ENCODE measurements around the gene ANKS1B.

ANKS1B gene

DNA sequence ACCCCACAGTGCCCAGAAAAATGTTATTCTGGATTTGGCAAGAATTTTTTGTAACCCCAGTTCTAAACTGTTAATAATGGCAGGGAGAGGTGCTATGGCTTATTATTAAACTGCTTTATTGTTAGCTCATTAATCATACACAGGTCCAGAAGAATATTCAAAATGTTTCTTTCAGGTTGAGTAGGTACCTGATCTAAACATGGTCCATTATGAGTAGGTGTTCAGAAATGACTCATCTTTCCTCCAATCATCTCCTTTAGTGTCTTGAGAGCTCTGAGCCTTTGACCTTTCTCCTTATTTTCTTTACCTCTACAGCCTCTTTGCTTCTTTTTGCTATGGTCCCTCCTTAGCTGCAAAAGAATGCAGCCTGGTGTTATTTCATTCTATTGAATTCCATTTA lies 548.2 kb downstream of the ANKS1B start:
- DNase-seq: no peak

DNA sequence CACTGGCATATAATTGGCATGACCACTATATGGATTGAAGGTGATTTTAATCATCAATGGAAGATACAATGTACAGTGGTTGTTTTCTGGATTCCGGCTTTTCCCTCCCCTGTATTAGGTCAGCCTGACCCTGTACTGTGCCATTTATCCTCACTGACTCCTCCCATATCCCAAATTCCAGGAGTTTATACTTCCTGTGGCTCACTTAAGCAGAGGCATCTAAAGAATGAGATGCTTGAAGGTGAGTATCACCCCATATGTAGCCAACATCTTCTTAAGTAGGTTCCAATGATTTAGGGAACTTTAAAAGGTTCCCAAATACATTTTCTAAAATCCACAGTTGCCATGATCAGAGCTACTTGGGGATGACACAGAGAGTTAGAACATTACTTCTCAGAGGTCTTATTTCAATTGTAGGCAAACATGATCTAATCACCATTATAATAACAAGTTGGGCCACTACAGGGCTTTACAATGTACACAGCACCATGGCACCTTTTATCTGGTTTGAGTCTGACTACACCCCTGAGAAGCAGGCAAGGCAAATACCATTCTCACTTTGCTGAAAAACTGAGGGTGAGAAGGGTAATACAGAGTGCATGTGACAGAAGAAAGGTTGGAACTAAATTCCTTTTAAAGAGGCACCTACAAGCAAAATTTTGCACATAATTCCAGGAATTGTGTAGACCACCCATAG lies 549.5 kb downstream of the ANKS1B start:
- DNase-seq: no peak

DNA sequence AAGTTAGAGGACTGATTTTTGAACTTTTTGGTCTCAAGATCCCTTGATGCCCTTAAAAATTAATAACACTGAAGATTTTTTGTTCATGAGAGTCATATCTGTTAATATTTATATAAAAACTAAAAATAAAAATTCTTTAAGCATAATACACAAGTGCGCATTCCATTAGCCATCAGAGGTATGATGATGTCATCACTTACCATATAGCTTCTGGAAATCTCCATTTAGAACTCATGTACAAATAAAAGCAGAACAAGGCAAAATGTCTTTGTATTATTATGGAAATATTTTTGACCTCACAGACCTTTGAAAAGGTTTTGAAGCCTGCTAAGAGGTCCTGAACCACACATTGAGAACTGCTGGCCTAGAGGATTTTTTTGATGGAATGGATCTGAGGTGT lies 551.6 kb downstream of the ANKS1B start:
- no peak for DNase-seq

DNA sequence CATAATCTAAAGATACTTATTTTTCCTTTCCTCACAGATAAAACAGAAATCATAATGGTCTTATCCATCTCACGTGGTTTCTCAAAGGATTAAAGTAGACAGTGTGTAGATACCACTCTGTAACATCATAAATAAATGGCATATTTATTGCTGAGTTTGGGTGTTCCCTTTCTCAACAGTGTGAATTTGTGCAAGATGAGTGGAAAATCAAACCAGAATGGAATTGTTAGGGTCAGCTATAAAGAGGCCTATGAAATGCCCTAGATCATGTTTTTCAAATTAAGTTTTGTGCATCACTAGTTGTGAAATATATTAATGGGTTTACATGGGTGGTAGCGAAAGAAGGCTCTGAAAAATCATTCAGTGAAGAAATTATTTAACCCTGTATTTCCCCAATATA lies 553.5 kb downstream of the ANKS1B start:
- DNase-seq: no peak

DNA sequence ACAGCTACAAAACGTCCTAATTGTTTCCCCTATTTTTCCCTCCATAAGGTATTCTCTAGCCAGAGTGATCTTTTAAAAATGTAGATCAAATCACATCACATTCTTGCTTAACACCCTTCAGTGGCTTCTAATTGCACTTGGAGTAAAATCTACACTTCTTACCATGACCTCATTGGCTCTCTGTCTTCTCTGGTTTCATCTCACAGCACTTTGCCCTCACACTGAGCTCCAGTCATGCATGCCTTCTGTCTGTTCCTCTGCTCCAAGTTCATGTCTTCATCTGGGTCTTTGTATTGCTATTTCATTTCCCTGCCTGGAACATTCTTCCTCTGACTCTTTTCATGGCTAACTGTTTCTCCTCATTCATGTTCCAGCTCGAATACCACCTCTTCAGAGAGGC lies 557.6 kb downstream of the ANKS1B start:
- DNase-seq: no peak

DNA sequence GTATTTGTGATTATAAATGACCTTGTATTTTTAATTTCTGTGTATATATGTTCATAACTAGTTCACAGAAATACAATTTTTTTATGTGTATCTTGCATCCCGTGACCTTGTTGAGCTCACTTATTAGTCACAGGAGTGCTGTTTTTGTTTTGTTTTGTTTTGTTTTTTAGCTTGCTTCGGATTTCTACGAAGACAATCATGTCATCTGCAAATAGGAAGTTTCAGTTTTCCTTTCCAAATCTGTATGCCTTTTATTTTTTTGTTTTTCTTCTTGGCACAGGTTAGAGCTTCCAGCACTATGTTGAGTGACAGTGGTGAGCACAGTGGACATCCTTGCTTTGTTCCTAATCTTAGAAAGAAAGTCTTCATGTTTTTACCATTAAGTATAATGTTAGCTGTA lies 566.4 kb downstream of the ANKS1B start:
- DNase-seq: no peak

DNA sequence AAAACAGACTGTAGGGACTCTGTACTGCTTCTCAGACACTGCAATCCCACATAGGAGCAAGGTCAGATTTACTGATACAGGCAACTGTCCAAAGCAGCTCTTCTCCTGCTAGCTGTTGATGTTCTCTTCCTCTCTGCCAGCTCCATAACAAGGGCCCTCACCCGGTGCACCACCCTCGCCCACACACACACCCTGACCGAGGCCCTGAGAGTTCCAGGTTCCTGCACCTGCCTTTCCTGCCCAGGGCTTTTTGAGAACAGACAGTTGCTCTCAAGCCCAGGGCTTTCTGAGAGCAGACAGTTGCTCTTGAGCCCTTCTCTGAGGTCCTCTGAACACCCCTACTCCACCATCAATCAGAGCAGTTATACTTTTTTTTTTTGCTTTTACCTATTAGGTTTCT lies 571.0 kb downstream of the ANKS1B start:
- no peak for DNase-seq

DNA sequence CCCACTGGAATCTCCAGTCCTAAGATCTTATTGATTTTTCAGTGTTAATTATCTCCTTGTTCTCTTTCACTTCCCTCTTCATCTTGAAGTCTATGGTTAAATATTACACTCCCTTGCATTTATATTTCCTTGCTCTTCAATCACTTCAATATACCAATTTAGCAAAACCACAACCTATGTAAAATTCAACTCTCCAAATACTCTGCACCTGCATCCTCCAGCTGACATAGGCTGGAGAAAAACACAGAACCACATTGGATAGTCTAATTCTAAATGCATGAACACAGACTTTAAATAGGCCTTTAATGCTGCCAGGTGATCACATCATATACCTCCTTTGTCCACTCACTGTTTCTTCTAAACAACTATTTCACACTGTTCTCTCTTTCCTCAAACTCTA lies 591.0 kb downstream of the ANKS1B start:
- DNase-seq: no peak

DNA sequence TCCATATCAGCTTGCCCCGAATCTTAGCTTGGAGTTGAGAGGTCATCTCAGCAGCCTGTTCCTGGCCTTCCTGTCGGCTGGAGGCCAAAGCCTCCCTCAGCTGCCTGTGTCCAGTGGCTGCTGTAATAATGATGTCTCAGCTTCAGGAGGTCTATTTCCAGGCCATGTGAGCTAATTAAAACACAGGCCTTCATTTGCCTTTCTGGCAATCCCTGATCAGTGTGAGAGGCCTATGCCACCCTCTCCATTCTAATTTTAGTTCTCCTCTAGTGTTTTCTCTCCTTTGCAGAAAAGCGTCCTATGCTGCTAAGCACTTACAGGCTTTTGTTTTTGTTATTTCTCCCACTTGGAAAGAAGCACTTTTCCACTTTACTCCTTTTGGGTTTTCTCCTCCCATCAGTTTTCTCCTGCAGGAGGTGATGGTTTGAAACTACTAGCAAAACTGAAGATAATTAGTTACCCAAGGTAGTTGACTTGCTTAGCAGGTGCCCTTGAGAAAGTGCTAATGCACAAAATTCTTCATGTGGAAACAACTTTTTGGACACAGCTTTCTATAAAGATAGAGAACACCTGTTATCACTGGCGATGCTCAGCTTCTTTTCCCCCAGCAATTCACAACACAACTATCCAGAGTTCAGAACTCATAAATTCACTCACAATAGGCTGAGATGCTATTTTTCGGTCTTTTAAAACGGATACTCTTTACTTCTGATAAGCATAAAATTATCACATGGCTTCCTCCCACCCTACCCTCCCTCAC lies 592.5 kb downstream of the ANKS1B start:
- no peak for DNase-seq

DNA sequence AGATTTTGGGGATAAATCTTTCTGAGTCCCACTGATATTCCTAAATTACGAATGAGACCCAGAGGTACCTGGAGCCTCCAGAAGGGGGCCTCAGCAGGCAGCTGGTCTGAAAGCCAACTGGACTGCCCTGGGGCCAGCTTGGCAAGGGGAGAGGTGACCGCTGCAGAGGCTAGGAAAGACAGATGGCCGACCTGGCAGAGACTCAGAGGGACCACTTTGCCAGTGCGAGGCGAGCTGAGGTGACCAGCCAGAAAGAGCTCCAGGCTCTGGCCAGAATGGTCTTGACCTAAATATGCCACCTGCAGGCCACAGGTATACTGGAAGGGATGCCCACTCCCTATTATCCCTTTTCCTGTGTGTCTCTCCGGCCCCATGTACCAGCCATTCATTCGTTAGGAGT lies 594.0 kb downstream of the ANKS1B start:
- no peak for DNase-seq

DNA sequence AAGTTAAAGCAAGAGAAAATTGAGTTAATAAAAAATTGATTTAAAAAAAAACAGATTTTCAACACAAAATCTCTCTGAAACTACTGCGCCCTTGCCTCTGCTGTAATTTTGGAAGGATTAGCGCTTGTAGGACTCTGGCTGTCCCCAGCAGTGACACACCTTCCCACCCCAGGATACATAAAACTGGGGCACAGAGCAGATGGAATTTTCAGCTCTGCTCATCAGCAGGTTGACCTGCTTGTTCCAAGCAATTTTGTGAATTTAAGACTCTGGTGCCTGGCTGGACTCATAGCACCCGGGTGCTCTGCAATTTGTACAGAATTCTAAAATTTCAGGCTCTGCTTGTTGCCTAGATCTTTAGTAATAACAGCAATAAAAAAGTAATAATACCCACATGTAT lies 595.0 kb downstream of the ANKS1B start:
- DNase-seq: no peak

DNA sequence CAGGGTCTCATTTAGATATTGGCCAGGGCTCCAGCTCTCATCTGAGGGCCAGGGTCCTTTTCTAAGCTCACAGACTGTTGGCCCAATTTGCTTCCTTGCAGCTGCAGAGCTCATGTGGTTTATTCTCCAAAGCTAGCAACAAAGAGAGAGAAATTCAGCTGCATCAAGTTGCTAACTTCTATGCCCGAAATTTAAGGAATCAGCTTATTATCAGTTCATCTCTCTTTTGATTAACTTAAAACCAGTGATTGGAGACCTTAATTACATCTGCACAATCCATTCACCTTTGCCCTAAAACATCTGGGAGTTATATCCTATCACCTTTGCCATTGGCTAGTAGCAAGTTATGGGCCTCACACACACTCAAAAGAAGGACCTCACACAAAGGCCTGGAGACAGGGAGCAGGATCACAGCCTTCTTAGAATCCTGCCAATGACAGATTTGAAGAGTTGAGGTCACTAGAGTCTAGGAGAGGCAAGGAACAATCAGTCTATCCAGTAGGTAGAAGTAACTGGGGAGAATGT lies 596.0 kb downstream of the ANKS1B start:
- no peak for DNase-seq

DNA sequence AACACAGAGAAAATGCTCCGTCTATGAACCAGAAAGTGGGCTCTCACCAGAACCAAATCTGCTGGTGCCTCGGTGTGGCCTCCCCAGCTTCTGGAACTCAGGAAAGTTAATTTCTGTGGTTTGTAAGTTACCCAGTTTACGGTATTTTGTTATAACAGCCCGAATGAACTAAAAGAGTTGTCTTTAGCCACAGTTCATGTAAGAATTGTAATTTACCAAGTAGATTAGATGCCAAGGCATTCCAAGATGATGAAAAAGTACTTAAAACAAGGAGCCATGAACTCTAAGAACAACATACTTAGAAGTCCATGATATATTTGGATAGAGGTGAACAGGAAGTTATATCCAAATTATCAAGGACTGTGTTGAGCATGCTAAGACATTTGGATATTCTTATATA lies 597.1 kb downstream of the ANKS1B start:
- DNase-seq: no peak

DNA sequence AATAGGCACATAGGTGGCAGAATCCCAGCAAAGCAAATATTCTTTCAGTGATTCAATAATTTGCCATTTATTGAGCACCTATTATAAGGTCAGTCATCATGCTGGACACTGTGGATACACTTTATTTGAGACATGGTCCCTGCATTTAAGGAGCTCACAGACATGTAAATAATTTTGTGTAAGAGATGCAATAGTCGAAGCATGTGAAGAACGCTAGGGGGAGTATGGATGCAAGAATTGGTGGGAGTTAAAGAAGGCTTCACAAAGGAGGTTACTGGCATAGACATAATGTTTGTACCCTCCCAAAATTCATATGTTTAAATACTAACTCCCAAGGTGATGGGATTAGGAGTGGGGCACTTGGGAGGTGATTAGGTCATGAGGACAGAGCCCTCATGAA lies 597.8 kb downstream of the ANKS1B start:
- peak; percentile 41 for DNase-seq

DNA sequence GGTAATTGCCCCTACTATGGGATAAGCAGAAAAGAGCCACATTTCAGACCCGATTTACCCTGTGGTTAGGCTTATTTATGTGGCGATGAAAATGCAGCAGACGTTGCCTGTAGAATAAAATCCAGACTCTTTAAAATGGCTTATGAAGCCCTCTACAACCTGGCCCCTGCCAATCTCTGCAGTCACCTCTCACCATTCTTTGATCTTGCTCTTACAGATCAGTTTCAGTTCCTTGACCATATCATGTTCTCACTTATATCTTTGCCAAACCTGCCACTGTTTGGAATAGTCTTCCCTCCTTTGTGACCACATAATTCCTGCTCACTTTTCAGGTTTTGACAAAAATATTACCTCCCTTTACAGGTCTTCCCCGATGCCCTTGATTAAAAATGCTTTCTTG lies 601.5 kb downstream of the ANKS1B start:
- DNase-seq: no peak

DNA sequence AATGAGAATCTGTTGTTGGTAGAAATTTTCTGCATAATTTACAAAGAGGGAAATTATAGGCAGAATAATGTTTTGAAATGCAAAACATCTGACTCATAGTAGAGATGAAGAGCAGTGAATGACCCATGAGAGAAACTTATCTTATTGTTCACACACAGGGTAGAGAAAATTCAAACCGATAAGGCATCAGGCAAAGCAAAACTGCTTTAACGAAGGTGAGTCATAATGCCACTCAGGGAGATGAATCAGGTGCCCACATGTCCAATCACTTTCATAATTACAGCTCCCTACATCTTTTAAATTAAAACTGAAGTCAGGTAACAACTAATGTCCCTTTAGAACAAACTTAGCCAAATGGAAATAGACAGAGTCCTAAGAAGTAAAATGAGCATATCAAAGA lies 602.7 kb downstream of the ANKS1B start:
- no peak for DNase-seq

DNA sequence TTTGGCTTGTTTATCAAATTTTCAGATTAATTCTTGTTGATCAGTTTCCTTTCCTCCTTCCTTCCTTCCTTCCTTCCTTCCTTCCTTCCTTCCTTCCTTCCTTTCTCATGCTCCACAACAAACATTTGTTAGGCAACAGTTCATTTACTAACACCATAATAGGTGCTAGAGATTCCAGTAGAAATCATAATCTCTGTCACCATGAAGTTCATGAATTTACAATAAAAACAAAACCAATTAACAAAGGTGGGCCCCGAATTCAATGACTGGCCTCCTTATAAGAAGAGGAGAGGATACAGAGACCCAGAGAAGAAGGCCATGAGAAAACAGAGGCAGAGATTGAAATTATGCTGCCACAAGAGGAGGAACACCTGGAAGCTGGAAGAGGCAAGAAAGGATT lies 604.0 kb downstream of the ANKS1B start:
- no peak for DNase-seq

DNA sequence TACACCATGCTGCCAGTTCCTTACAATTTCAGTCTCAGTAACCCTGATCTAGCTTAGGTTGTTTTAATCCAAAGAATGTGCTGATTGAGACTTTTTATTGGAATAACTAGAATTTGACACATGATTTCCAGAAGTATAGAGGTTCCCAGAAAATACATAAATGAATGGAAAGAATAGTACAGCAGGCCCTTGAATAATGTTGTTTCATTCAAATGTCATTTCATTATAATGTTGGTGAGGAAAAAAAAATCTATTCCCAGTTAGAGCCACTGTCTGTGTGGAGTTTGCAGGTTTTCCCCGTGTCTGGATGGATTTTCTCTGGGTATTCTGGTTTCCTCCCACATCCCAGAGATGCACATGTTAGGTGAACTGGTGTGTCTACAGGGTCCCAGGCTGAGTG lies 610.7 kb downstream of the ANKS1B start:
- no peak for DNase-seq

DNA sequence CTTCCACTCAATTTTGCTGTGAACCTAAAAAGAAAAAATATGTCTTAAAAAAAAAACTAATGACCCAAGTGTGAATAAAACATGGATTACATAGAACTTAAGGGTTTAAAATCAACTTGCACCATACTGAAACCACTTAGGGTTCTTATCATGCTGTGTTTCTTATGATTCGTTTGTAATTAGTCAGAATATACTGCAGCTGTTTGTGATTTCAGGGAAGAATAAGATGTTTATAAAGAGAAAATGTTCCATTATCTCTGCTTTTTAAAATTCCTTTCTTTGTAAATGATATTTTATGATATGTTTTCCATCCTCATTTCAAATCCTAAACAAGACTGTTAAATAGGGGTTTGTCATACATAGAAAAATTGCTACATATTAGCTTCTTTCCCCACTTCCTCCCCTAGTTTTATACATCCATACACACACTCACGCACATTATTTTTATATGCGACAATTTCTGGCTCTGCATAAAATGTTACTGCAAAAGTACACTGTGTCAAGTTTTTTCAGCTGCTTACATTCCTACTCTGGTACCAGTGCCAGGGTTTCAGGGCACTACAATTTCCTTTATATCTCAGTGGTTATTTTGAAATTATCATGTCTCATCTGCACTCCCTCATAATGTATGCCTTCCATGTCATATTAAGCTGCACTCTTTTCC lies 612.3 kb downstream of the ANKS1B start:
- DNase-seq: no peak

DNA sequence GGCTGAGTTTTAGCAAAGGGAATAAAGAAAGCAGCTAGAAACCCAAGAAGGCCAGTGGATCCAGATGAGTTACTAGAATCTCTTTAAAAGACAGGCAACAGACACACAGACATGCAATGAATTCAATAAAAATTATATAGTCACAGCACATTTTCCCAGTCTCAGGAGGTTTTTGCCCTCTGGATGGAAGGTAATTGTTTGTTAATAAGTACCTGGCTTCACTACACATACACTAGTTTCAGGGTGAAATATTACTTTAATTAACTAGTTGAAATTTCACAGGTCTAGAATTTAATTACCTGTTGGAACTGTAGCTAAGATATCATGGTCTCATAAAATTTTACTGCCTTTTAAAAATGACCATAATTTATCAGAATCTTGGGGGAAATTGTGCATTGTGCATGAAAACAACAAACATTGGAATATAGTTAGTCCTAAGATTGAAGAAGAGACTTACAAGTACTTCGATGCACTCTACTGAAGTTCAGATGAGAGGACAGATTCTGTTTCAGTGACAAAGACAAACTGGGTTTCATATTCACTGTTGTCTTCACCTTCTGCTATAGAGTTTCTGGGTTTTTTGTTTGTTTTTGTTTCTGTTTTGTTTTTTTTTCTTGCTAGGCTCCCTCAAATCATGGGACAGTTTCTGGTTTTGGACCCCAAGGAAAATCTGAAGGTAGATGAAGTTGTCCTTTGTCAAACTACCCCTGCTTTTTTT lies 614.2 kb downstream of the ANKS1B start:
- no peak for DNase-seq

DNA sequence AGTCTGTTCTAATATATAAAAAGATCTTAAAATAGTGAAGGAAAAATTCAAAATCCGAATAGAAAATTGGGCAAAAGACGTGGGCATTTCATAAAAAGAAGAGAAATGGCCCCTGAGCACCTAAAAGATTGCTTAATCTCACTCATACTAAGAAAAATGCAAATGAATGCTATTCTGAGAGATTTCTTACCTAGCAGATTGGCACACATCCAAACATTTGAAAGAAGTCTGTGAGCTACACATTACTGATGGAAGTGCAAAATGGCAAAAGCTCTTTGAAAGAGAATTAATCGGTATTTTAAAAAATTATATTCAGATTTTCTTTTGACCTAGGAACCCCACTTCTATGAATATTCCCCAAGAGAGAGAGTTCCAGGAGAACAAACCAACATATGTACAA lies 617.6 kb downstream of the ANKS1B start:
- DNase-seq: no peak

DNA sequence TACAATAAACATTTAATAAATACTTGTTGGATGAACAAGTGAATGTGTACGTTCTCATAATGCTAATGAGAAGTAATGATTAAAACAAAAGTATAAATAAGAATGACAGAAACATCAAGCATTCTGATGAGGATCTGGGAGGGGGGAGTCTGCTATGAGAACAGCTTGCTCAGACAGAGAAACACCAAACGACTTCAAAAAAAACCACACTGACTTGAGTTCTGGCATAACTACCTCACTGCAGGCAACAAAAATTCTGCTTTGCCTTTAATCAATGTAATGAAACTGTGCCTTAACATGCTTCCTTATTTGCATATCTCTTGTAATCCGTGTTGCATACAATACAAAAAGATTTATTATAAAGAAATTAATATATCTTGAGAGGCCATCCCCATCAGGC lies 632.5 kb downstream of the ANKS1B start:
- no peak for DNase-seq

DNA sequence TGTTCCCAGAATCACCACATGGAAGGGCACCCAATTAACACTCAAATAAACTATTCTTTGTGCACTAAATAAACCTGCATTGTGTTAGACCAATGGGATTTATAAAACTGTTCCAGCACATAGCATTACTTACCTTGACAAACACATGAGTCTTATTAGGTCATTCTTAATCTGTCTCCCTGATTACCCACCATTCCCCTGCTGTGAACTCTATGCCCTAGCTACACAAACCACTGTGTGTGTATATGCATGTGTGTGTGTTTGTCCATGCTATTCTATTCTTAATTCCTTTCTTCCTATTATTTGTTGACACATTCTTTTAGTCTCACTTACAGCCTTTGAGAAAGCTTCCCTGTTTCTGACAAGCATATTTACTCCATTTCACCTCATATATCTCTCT lies 640.8 kb downstream of the ANKS1B start:
- no peak for DNase-seq

Data from MV-4-11 (cell line).